LHCN-M2 (cell line): ENCODE data around the gene TNFRSF18. TPM values are rescaled to one million over a fixed set of nuclear protein-coding genes. Genes with fewer than 3 reads are reported as not detected.
"Not testable (repeated sequence)": the region's sequence is repeated elsewhere in the genome, so short reads cannot be mapped to it uniquely, and the experiment has no call there.

Source experiments
- DNase-seq: peaks from one replicate; pipeline ENCODE4 v3.0.0-alpha.2; 2012; ENCODE audit warnings: low read depth
- total RNA-seq: library from RNA; depleted of rRNA; stranded (reverse); fragments of >200 nt; gene quantifications from 2 replicates; pipeline ENCODE4 v1.2.3, GENCODE V29; 2014

Gene TNFRSF18
- total RNA-seq, 1 experiment from 2014 or later = not detected

DNA sequence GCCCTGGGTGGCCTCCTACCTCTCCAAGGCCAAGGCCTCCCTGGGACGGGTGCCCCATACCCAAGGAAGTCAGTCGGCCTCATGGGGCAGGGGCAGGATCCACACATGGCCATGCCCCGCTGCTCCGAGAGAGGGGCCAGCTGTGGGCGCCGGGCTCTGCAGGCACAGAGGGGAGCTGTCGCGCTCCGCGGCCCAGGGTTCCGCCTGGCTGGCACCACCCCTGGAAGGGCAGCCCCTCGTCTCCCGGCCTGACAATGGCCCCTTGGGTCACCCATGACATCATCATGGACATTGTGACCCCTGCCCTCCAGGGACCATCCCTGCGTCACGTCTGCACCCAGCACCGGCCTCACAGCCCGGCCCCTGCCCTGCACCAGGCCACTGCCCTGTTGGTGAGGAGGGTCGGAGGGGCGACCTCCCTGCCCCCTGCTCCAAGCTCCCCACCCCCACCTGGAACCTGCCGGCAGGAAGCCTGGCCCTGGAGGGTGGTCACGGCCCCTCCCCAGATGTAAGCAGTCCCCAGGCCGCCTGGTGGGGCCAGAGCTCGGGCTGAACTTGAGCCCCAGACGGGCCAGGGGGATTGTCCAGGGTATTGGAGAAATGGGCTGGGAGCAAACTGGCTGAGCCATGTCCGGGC lies 26.9 kb downstream of the TNFRSF18 start:
- no peak for DNase-seq

GRCh38 chr1:1178794-1179331 lies 27.5 kb downstream of the TNFRSF18 start:
- DNase-seq = no peak

GRCh38 chr1:1177452-1178206 lies 28.8 kb downstream of the TNFRSF18 start:
- no peak for DNase-seq

DNA sequence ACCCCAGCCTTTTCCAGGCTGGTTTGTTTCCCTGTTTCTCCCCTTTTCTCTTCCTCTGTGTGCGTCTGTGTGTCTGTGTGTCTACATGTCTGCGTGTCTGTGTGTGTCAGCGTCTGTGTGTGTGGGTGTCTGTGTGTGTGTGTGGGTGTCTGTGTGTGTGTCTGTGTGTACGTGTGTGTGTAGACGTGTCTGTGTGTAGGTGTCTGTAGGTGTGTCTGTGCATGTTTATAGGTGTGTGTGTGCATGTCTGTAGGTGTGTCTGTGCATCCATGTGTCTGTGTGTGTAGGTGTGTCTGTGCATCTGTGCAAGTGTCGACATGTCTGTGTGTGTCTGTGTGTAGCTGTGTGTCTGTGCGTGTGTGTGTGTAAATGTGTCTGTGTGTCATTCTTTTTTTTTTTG lies 29.5 kb downstream of the TNFRSF18 start:
- DNase-seq = no peak

- DNase-seq = not testable (repeated sequence)
Observed at GRCh38 chr1:1176063-1176761, 30.2 kb downstream of the TNFRSF18 start.

DNA sequence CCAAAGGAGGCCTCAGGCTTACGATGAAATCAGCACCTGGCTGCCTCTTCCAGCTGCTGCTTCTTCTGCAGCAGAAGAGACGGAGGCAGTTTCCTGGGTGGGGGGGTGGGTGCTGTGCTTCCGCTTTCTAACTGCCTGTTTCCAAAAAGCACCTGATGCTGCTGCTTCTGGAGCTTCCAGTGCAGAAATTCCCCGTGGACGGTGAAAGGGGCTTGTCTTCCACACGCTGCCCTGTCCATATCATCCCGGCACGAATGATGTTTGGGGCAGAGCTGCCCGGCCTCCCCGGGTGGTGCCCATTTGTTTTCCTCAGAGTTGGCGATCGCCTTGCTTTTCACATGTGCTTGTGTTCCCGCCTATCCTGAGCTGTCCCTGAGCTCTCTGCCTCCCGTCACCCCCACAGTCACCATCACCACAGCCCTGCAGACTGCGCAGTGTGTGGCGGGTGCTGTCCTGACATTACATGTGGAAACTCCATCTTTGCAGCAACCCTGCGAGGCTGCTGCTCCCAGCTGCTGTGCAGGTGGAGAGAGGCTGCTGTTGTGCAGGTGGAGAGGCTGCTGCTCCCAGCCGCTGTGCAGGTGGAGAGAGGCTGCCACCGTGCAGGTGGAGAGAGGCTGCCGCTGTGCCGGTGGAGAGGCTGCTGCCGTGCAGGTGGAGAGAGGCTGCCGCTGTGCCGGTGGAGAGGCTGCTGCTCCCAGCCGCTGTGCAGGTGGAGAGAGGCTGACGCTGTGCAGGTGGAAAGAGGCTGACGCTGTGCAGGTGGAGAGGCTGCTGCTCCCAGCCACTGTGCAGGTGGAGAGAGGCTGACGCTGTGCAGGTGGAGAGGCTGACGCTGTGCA lies 30.9 kb downstream of the TNFRSF18 start:
- DNase-seq = no peak

- DNase-seq = no peak
Observed at GRCh38 chr1:1173793-1174415, 32.5 kb downstream of the TNFRSF18 start, which contains the start of gene TTLL10. Gene TTLL10 (plus strand): TSS chr1:1173880. CDS start chr1:1179216, 5,336 bp downstream.

DNA sequence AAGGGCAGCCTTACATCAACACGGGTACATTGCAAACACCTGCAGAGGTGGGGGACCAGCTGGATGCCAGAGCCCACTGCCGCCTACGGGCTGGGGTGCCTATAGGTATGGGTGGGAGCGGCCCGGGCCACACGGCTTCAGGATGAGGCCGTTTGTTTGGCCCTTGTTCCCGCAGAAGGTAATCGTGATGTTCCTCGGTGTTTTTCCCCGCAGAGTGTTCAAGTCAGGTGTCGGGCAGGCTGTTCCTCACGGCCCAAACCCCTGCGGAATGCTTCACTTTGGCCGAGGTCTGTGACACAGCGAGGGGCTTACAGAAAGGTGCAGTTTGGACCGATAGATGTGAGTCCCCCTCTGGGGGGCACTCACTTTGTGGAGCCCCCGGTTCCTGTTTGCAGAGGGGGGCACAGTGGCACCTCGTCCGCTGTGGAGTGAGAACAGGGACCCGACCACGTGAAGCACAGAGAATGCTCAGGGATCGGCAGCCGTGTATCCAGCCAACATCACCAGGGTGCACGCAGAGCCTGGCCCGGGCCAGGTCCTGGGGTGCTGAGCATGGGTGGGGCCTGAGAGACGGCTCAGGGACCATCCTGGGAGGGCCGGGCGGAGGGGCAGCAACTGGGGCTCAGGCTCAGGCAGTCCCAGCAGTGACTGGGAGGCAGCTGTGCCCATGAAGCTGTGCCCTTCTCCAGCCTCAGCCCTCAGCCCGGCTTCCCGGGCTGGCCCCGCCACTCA lies 33.2 kb downstream of the TNFRSF18 start:
- no peak for DNase-seq

DNA sequence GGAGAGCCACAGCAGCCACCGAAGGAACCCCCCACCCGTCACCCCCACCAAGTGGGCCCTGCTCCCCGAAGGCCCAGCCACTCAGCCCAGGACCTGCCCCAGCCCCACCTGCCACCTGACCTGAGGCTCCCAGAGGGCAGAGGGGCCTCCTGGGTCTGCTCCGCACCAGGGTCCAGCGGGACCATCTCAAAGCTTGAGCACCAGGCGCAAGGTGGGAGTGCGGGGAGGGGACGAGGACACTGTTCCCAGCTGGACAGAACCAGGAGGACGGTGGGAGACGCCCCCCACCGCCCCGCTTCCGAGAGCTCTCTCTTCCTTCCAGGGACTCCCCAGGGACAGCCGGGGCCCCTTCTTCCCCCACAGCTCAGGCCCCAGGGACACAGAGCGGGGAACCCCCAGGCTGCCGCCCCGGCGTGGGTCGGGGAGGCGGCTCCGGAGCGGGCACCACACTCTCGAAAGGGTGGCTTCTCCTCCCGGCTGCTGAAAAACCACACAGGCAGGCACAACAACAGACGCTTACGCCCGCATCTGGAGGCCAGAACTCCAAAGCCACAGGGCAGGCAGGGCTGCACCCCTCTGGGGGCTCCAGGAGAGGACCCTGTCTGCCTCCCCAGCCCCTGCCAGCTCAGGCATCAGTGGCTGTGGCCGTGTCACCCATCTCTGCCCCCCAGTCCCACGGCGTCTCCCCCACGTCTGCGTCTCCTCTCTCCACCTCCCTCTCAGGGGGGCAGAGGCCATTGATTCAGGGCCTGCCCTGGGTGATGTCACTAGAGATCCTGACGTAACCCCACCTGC lies 34.6 kb downstream of the TNFRSF18 start:
- DNase-seq = no peak

DNA sequence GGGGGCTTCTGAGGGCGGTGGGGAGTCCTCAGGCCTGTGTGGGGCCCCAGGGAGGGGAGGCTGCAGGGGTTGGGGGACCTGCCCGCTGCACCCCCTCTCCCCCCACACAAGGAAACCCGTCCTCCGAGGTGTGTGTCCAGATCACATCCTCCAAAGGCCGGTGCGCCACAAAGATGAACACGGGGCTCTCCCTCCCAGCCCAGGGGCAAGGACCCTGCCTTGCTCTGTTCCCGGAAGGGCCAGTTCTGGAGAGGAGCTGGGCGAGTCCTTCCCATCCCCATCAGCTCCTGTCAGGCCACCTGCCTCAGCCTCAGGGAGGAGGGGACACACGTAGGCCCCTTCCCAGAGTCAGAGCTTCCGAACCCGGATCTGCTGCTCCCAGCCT lies 35.2 kb downstream of the TNFRSF18 start:
- no peak for DNase-seq

- no peak for DNase-seq
Observed at GRCh38 chr1:1170215-1171091, 35.9 kb downstream of the TNFRSF18 start.

GRCh38 chr1:1169429-1170214 lies 36.8 kb downstream of the TNFRSF18 start:
- no peak for DNase-seq

GRCh38 chr1:1168451-1169411 lies 37.7 kb downstream of the TNFRSF18 start:
- DNase-seq = no peak

DNA sequence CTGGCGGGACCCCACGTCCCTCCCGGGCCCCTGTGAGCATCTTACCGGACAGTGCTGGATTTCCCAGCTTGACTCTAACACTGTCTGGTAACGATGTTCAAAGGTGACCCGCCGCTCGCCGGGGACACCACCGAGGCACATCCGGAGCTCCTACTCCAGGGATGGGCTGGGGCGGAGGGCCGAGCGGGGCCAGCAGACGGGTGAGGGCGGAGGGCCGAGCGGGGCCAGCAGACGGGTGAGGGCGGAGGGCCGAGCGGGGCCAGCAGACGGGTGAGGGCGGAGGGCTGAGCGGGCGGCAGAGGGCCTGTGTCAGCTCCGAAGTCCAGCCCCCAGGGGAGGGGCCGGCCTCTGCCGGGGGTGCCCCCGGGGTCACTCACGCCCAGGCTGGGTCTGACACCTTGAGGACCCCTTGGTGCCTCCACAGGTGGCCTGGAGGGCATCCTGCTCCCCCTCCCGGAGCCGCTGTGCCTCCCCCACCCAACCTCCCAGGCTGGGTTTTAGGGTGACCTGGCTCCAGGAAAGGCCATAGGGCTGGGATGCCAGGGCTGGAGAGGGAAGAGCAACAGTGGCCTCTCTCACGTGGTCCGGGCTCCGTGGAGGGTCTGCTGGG lies 38.4 kb downstream of the TNFRSF18 start:
- no peak for DNase-seq

GRCh38 chr1:1167398-1167821 lies 39.0 kb downstream of the TNFRSF18 start:
- DNase-seq = no peak
